ENCODE data around the gene SLC39A11.
"Not testable (repeated sequence)": the region's sequence is repeated elsewhere in the genome, so short reads cannot be mapped to it uniquely, and the experiment has no call there.

The SLC39A11 gene

GRCh38 chr17:72940496-72940895, 152.0 kb downstream of the SLC39A11 start:
- Histone ChIP-seq H3K27ac (ENCODE audit: low read length) (no peak overlapping the region), H3K79me2 (ENCODE audit: low read length) (no peaks in the 10 kb centered on the region), H4K20me1 (ENCODE audit: insufficient read depth, low read length) (no peaks in the 10 kb centered on the region), H3K36me3 (replicated peaks; ENCODE audit: insufficient read depth, low read length) (no peaks in the 10 kb centered on the region), H3K27me3 (replicated peaks; ENCODE audit: insufficient read depth, low read length) (no peaks in the 10 kb centered on the region), H3K9ac (ENCODE audit: low read length) (no peak overlapping the region), H3K9me3 (replicated peaks; ENCODE audit: insufficient read depth, low read length) (no peaks in the 10 kb centered on the region), H3K4me3 (ENCODE audit: low read length) (no peak overlapping the region), H3K4me2 (ENCODE audit: low read depth, low read length) (no peak overlapping the region), H3K9me2 (replicated peaks; ENCODE audit: insufficient read depth, low read length) (no peaks in the 10 kb centered on the region), H3F3A (ENCODE audit: insufficient read depth, low read length) (no peaks in the 10 kb centered on the region), H3K4me1 (ENCODE audit: low read length) (no peaks in the 10 kb centered on the region), H2AFZ (ENCODE audit: low read length) (no peak overlapping the region)
- TF ChIP-seq CTCF (IDR thresholded peaks at IDR 0.05; ENCODE audit: low read length) = no peak
- TF ChIP-seq EZH2 (optimal IDR thresholded peaks at IDR 0.05; ENCODE audit: low read depth, low read length) = no peak
- TF ChIP-seq EZH2phosphoT487 (IDR thresholded peaks at IDR 0.05; ENCODE audit: low read length) = no peak
- DNase-seq = no peak

GRCh38 chr17:72938482-72938881, 154.0 kb downstream of the SLC39A11 start:
- Histone ChIP-seq H3K79me2 (ENCODE audit: low read length) (no peaks in the 10 kb centered on the region), H2AFZ (ENCODE audit: low read length) (no peak overlapping the region), H3F3A (ENCODE audit: insufficient read depth, low read length) (no peaks in the 10 kb centered on the region), H3K9me3 (replicated peaks; ENCODE audit: insufficient read depth, low read length) (no peaks in the 10 kb centered on the region), H3K36me3 (replicated peaks; ENCODE audit: insufficient read depth, low read length) (no peaks in the 10 kb centered on the region), H3K9me2 (replicated peaks; ENCODE audit: insufficient read depth, low read length) (no peaks in the 10 kb centered on the region), H3K27me3 (replicated peaks; ENCODE audit: insufficient read depth, low read length) (no peaks in the 10 kb centered on the region), H3K4me3 (ENCODE audit: low read length) (no peak overlapping the region), H3K27ac (ENCODE audit: low read length) (no peak overlapping the region), H4K20me1 (ENCODE audit: insufficient read depth, low read length) (no peaks in the 10 kb centered on the region), H3K9ac (ENCODE audit: low read length) (no peak overlapping the region), H3K4me2 (ENCODE audit: low read depth, low read length) (no peak overlapping the region), H3K4me1 (ENCODE audit: low read length) (no peaks in the 10 kb centered on the region)
- TF ChIP-seq CTCF (IDR thresholded peaks at IDR 0.05; ENCODE audit: low read length) (no peak), EZH2phosphoT487 (IDR thresholded peaks at IDR 0.05; ENCODE audit: low read length) (no peak), EZH2 (optimal IDR thresholded peaks at IDR 0.05; ENCODE audit: low read depth, low read length) (no peak)
- no peak for DNase-seq

- TF ChIP-seq CTCF (IDR thresholded peaks at IDR 0.05; ENCODE audit: low read length) (no peak), EZH2phosphoT487 (IDR thresholded peaks at IDR 0.05; ENCODE audit: low read length) (no peak), EZH2 (optimal IDR thresholded peaks at IDR 0.05; ENCODE audit: low read depth, low read length) (no peak)
- H3K9me3 ChIP-seq (replicated peaks; ENCODE audit: insufficient read depth, low read length) = no peaks in the 10 kb centered on the region
- H3K4me1 ChIP-seq (ENCODE audit: low read length) = no peaks in the 10 kb centered on the region
- no peaks in the 10 kb centered on the region for H3K79me2 ChIP-seq (ENCODE audit: low read length)
- no peak overlapping the region for H3K27ac ChIP-seq (ENCODE audit: low read length)
- no peak overlapping the region for H3K9ac ChIP-seq (ENCODE audit: low read length)
- H3K27me3 ChIP-seq (replicated peaks; ENCODE audit: insufficient read depth, low read length) = no peaks in the 10 kb centered on the region
- no peaks in the 10 kb centered on the region for H3F3A ChIP-seq (ENCODE audit: insufficient read depth, low read length)
- no peaks in the 10 kb centered on the region for H3K36me3 ChIP-seq (replicated peaks; ENCODE audit: insufficient read depth, low read length)
- no peak overlapping the region for H2AFZ ChIP-seq (ENCODE audit: low read length)
- H3K4me3 ChIP-seq (ENCODE audit: low read length) = no peak overlapping the region
- H4K20me1 ChIP-seq (ENCODE audit: insufficient read depth, low read length) = no peaks in the 10 kb centered on the region
- no peak overlapping the region for H3K4me2 ChIP-seq (ENCODE audit: low read depth, low read length)
- no peaks in the 10 kb centered on the region for H3K9me2 ChIP-seq (replicated peaks; ENCODE audit: insufficient read depth, low read length)
- no peak for DNase-seq
Measured at GRCh38 chr17:72937707-72938106, 154.8 kb downstream of the SLC39A11 start.

GRCh38 chr17:72937254-72937653, 155.2 kb downstream of the SLC39A11 start:
- H3K4me1 ChIP-seq (ENCODE audit: low read length); H4K20me1 ChIP-seq (ENCODE audit: insufficient read depth, low read length); H3K4me2 ChIP-seq (ENCODE audit: low read depth, low read length); DNase-seq; H3F3A ChIP-seq (ENCODE audit: insufficient read depth, low read length); H3K4me3 ChIP-seq (ENCODE audit: low read length); H3K27me3 ChIP-seq (replicated peaks; ENCODE audit: insufficient read depth, low read length); H3K79me2 ChIP-seq (ENCODE audit: low read length); H3K36me3 ChIP-seq (replicated peaks; ENCODE audit: insufficient read depth, low read length); H2AFZ ChIP-seq (ENCODE audit: low read length); H3K27ac ChIP-seq (ENCODE audit: low read length); H3K9me3 ChIP-seq (replicated peaks; ENCODE audit: insufficient read depth, low read length); H3K9me2 ChIP-seq (replicated peaks; ENCODE audit: insufficient read depth, low read length); H3K9ac ChIP-seq (ENCODE audit: low read length): not testable (repeated sequence)

Data from MM.1S (cell line).